ENCODE measurements around the gene ZNF600.
"Not testable (repeated sequence)": the region's sequence is repeated elsewhere in the genome, so short reads cannot be mapped to it uniquely, and the experiment has no call there.

ZNF600 gene

DNA sequence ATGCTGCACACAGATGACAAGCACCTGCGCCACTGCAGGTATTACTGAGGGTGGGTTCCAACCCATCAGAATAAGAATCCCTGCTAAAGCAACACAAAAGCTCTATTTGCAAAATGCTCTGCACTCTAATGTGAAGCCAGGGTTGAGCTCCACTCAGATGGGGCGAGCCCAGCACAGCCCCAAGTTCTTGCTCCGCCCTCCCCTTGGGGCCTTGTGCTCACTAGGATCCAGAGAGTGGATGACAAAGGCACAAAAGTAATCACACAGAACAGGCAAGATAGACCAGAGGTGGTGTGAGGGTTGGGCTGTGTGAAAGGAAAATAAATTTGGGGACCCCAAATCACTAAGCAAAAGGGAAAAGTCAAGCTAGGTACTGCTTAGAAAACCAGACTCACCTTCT is 43.5 kb downstream of the ZNF600 start:
- Histone ChIP-seq H4K20me1 (ENCODE audit: control insufficient read depth, insufficient read depth, low read depth, low read length) (no peaks in the 10 kb centered on the region), H3F3A (ENCODE audit: control insufficient read depth, insufficient read depth) (no peaks in the 10 kb centered on the region), H3K27me3 (ENCODE audit: control insufficient read depth, low read length) (no peaks in the 10 kb centered on the region), H3K9me3 (ENCODE audit: control insufficient read depth, insufficient read depth, low read length) (no peaks in the 10 kb centered on the region), H3K4me3 (ENCODE audit: low read length) (no peak overlapping the region), H3K36me3 (ENCODE audit: control insufficient read depth, low read length) (no peaks in the 10 kb centered on the region), H3K79me2 (ENCODE audit: control insufficient read depth, low read length) (no peaks in the 10 kb centered on the region), H3K4me2 (ENCODE audit: low read length) (no peak overlapping the region), H3K4me1 (ENCODE audit: control insufficient read depth, low read length) (no peaks in the 10 kb centered on the region), H3K27ac (ENCODE audit: low read depth, low read length) (no peak overlapping the region), H3K9me2 (replicated peaks; ENCODE audit: control insufficient read depth, low read length) (no peaks in the 10 kb centered on the region)
- TF ChIP-seq, protein P1, sequence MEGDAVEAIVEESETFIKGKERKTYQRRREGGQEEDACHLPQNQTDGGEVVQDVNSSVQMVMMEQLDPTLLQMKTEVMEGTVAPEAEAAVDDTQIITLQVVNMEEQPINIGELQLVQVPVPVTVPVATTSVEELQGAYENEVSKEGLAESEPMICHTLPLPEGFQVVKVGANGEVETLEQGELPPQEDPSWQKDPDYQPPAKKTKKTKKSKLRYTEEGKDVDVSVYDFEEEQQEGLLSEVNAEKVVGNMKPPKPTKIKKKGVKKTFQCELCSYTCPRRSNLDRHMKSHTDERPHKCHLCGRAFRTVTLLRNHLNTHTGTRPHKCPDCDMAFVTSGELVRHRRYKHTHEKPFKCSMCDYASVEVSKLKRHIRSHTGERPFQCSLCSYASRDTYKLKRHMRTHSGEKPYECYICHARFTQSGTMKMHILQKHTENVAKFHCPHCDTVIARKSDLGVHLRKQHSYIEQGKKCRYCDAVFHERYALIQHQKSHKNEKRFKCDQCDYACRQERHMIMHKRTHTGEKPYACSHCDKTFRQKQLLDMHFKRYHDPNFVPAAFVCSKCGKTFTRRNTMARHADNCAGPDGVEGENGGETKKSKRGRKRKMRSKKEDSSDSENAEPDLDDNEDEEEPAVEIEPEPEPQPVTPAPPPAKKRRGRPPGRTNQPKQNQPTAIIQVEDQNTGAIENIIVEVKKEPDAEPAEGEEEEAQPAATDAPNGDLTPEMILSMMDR (IDR thresholded peaks at IDR 0.05; ENCODE audit: low read depth, low read length, poor library complexity, severe bottlenecking) = no peak

DNA sequence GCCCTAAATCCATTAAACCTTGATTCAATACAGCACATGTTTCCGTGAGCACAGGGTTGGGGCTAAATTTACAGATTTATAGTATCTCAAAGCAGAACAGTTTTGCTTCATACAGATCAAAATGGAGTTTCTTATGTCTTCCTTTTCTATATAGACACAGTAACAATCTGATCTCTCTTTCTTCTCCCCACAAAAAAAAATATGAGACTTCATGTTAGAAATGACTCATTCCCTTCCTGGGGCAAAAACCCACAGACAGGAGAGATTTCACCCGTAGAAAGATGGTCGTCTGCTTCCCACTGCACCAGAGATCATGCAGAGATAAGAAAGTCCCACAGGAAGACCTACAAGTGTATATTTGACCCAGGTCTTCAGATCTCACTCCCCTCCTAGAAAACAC is 44.1 kb downstream of the ZNF600 start:
- H3K27ac ChIP-seq (ENCODE audit: low read depth, low read length) = no peak overlapping the region
- no peaks in the 10 kb centered on the region for H4K20me1 ChIP-seq (ENCODE audit: control insufficient read depth, insufficient read depth, low read depth, low read length)
- no peaks in the 10 kb centered on the region for H3F3A ChIP-seq (ENCODE audit: control insufficient read depth, insufficient read depth)
- no peaks in the 10 kb centered on the region for H3K9me2 ChIP-seq (replicated peaks; ENCODE audit: control insufficient read depth, low read length)
- no peaks in the 10 kb centered on the region for H3K79me2 ChIP-seq (ENCODE audit: control insufficient read depth, low read length)
- no peaks in the 10 kb centered on the region for H3K4me1 ChIP-seq (ENCODE audit: control insufficient read depth, low read length)
- TF ChIP-seq EZH2phosphoT487 (IDR thresholded peaks at IDR 0.05; ENCODE audit: borderline replicate concordance, low read length) = no peak
- TF ChIP-seq, protein P1 (IDR thresholded peaks at IDR 0.05; ENCODE audit: low read depth, low read length, poor library complexity, severe bottlenecking) = no peak
- no peaks in the 10 kb centered on the region for H3K36me3 ChIP-seq (ENCODE audit: control insufficient read depth, low read length)
- no peak overlapping the region for H3K4me2 ChIP-seq (ENCODE audit: low read length)
- H3K27me3 ChIP-seq (ENCODE audit: control insufficient read depth, low read length) = no peaks in the 10 kb centered on the region
- no peaks in the 10 kb centered on the region for H3K9me3 ChIP-seq (ENCODE audit: control insufficient read depth, insufficient read depth, low read length)
- H3K4me3 ChIP-seq (ENCODE audit: low read length) = no peak overlapping the region

DNA sequence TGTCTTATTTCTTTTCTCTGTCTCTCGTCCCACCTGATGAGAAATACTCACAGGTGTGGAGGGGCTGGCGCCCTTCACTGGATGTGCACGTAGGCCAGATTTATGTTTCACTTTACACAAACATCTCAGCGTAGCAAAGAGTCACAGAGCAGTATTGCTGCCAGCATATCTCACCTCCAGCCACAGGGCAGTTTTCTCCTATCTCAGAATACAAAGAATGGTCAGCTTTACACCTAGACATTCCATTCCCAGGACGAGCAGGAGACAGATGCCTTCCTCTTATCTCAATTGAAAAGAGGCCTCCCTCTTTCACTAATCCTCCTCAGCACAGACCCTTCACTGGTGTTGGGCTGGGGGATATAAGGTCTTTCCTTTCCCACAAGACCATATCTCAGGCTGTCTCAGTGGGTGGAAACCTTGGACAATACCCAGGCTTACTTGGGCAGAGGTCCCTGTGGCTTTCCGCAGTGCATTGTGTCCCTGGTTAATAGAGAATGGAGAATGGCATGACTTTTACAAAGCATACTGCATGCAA is 44.6 kb downstream of the ZNF600 start:
- H4K20me1 ChIP-seq (ENCODE audit: control insufficient read depth, insufficient read depth, low read depth, low read length) = no peaks in the 10 kb centered on the region
- no peak overlapping the region for H3K4me3 ChIP-seq (ENCODE audit: low read length)
- no peaks in the 10 kb centered on the region for H3K36me3 ChIP-seq (ENCODE audit: control insufficient read depth, low read length)
- H3K4me1 ChIP-seq (ENCODE audit: control insufficient read depth, low read length) = no peaks in the 10 kb centered on the region
- no peaks in the 10 kb centered on the region for H3F3A ChIP-seq (ENCODE audit: control insufficient read depth, insufficient read depth)
- no peaks in the 10 kb centered on the region for H3K79me2 ChIP-seq (ENCODE audit: control insufficient read depth, low read length)
- H3K27me3 ChIP-seq (ENCODE audit: control insufficient read depth, low read length) = no peaks in the 10 kb centered on the region
- H3K4me2 ChIP-seq (ENCODE audit: low read length) = no peak overlapping the region
- no peaks in the 10 kb centered on the region for H3K9me2 ChIP-seq (replicated peaks; ENCODE audit: control insufficient read depth, low read length)
- no peaks in the 10 kb centered on the region for H3K9me3 ChIP-seq (ENCODE audit: control insufficient read depth, insufficient read depth, low read length)
- TF ChIP-seq, protein P1 (IDR thresholded peaks at IDR 0.05; ENCODE audit: low read depth, low read length, poor library complexity, severe bottlenecking) = no peak
- TF ChIP-seq EZH2phosphoT487 (IDR thresholded peaks at IDR 0.05; ENCODE audit: borderline replicate concordance, low read length) = no peak
- no peak overlapping the region for H3K27ac ChIP-seq (ENCODE audit: low read depth, low read length)

DNA sequence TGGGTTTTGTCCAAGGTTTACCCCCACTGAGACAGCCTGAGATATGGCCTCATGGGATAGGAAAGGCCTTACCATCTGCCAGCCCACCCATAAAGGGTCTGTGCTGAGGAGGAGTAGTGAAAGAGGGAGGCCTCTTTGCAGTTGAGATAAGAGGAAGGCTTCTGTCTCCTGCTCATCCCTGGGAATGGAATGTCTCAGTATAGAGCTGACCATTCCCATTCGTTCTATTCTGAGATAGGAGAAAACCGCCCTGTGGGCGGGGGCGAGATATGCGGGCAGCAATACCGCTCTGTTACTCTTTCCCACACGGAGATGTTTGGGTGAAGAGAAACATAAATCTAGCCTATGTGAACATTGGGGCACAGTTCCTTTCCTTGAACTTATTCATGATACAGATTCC is 45.2 kb downstream of the ZNF600 start:
- not testable (repeated sequence) for H3K4me2 ChIP-seq (ENCODE audit: low read length); H3K79me2 ChIP-seq (ENCODE audit: control insufficient read depth, low read length); H3K9me2 ChIP-seq (replicated peaks; ENCODE audit: control insufficient read depth, low read length); H3K36me3 ChIP-seq (ENCODE audit: control insufficient read depth, low read length); H3K27me3 ChIP-seq (ENCODE audit: control insufficient read depth, low read length); H3K27ac ChIP-seq (ENCODE audit: low read depth, low read length); H3K4me3 ChIP-seq (ENCODE audit: low read length); H3K9me3 ChIP-seq (ENCODE audit: control insufficient read depth, insufficient read depth, low read length); H3F3A ChIP-seq (ENCODE audit: control insufficient read depth, insufficient read depth); H4K20me1 ChIP-seq (ENCODE audit: control insufficient read depth, insufficient read depth, low read depth, low read length); H3K4me1 ChIP-seq (ENCODE audit: control insufficient read depth, low read length)

Data from DOHH2 (cell line).